ENCODE results near the gene RIPOR3.
"Not testable (repeated sequence)": the region's sequence is repeated elsewhere in the genome, so short reads cannot be mapped to it uniquely, and the experiment has no call there.

RIPOR3 gene

GRCh38 chr20:50722424-50723155 lies 31.2 kb upstream of the RIPOR3 start:
- no peak overlapping the region for H3K4me3 ChIP-seq (ENCODE audit: low read length in 2 of 2)
- H3K4me1 ChIP-seq (ENCODE audit: control insufficient read depth, insufficient read depth, low read length): peaks cover 18% of the 10 kb centered on the region
- no peak overlapping the region for H3K9ac ChIP-seq (ENCODE audit: low read length in 2 of 2)
- no peak overlapping the region for H3K27ac ChIP-seq (ENCODE audit: low read length)
- no peaks in the 10 kb centered on the region for H3K27me3 ChIP-seq (ENCODE audit: control insufficient read depth in 1 of 2, insufficient read depth in 2 of 2, low read length in 2 of 2)
- H3K9me3 ChIP-seq (ENCODE audit: control insufficient read depth in 2 of 2, low read length in 2 of 2): no peaks in the 10 kb centered on the region
- H3K36me3 ChIP-seq (ENCODE audit: control insufficient read depth in 2 of 2, insufficient read depth in 2 of 2, low read length in 2 of 2): no peaks in the 10 kb centered on the region

GRCh38 chr20:50721881-50722281 lies 30.5 kb upstream of the RIPOR3 start:
- no peak overlapping the region for H3K27ac ChIP-seq (ENCODE audit: low read length)
- H3K27me3 ChIP-seq (ENCODE audit: control insufficient read depth in 1 of 2, insufficient read depth in 2 of 2, low read length in 2 of 2): no peaks in the 10 kb centered on the region
- H3K4me1 ChIP-seq (ENCODE audit: control insufficient read depth, insufficient read depth, low read length): peaks cover 18% of the 10 kb centered on the region
- no peaks in the 10 kb centered on the region for H3K36me3 ChIP-seq (ENCODE audit: control insufficient read depth in 2 of 2, insufficient read depth in 2 of 2, low read length in 2 of 2)
- no peak overlapping the region for H3K4me3 ChIP-seq (ENCODE audit: low read length in 2 of 2)
- H3K9ac ChIP-seq (ENCODE audit: low read length in 2 of 2): no peak overlapping the region
- no peaks in the 10 kb centered on the region for H3K9me3 ChIP-seq (ENCODE audit: control insufficient read depth in 2 of 2, low read length in 2 of 2)

- no peaks in the 10 kb centered on the region for H3K9me3 ChIP-seq (ENCODE audit: control insufficient read depth in 2 of 2, low read length in 2 of 2)
- H3K4me3 ChIP-seq (ENCODE audit: low read length in 2 of 2): no peak overlapping the region
- H3K27ac ChIP-seq (ENCODE audit: low read length): no peak overlapping the region
- peaks cover 18% of the 10 kb centered on the region for H3K4me1 ChIP-seq (ENCODE audit: control insufficient read depth, insufficient read depth, low read length)
- H3K27me3 ChIP-seq (ENCODE audit: control insufficient read depth in 1 of 2, insufficient read depth in 2 of 2, low read length in 2 of 2): no peaks in the 10 kb centered on the region
- no peak overlapping the region for H3K9ac ChIP-seq (ENCODE audit: low read length in 2 of 2)
- H3K36me3 ChIP-seq (ENCODE audit: control insufficient read depth in 2 of 2, insufficient read depth in 2 of 2, low read length in 2 of 2): no peaks in the 10 kb centered on the region
Observed at GRCh38 chr20:50720582-50720981, 29.2 kb upstream of the RIPOR3 start.

GRCh38 chr20:50720026-50720425 lies 28.7 kb upstream of the RIPOR3 start:
- no peaks in the 10 kb centered on the region for H3K27me3 ChIP-seq (ENCODE audit: control insufficient read depth in 1 of 2, insufficient read depth in 2 of 2, low read length in 2 of 2)
- no peaks in the 10 kb centered on the region for H3K9me3 ChIP-seq (ENCODE audit: control insufficient read depth in 2 of 2, low read length in 2 of 2)
- H3K9ac ChIP-seq (ENCODE audit: low read length in 2 of 2): no peak overlapping the region
- H3K4me1 ChIP-seq (ENCODE audit: control insufficient read depth, insufficient read depth, low read length): peaks cover 13% of the 10 kb centered on the region
- H3K4me3 ChIP-seq (ENCODE audit: low read length in 2 of 2): no peak overlapping the region
- H3K27ac ChIP-seq (ENCODE audit: low read length): no peak overlapping the region
- H3K36me3 ChIP-seq (ENCODE audit: control insufficient read depth in 2 of 2, insufficient read depth in 2 of 2, low read length in 2 of 2): no peaks in the 10 kb centered on the region

- Histone ChIP-seq H3K36me3 (ENCODE audit: control insufficient read depth in 2 of 2, insufficient read depth in 2 of 2, low read length in 2 of 2) (no peaks in the 10 kb centered on the region), H3K4me1 (ENCODE audit: control insufficient read depth, insufficient read depth, low read length) (peaks cover 6% of the 10 kb centered on the region), H3K9me3 (ENCODE audit: control insufficient read depth in 2 of 2, low read length in 2 of 2) (no peaks in the 10 kb centered on the region), H3K9ac (ENCODE audit: low read length in 2 of 2) (no peak overlapping the region), H3K27me3 (ENCODE audit: control insufficient read depth in 1 of 2, insufficient read depth in 2 of 2, low read length in 2 of 2) (no peaks in the 10 kb centered on the region), H3K4me3 (ENCODE audit: low read length in 2 of 2) (no peak overlapping the region), H3K27ac (ENCODE audit: low read length) (no peak overlapping the region)
Observed at GRCh38 chr20:50719328-50719727, 28.0 kb upstream of the RIPOR3 start.

GRCh38 chr20:50717974-50718761 lies 26.8 kb upstream of the RIPOR3 start:
- Histone ChIP-seq H3K36me3 (ENCODE audit: control insufficient read depth in 2 of 2, insufficient read depth in 2 of 2, low read length in 2 of 2) (no peaks in the 10 kb centered on the region), H3K4me1 (ENCODE audit: control insufficient read depth, insufficient read depth, low read length) (no peaks in the 10 kb centered on the region), H3K9me3 (ENCODE audit: control insufficient read depth in 2 of 2, low read length in 2 of 2) (no peaks in the 10 kb centered on the region), H3K4me3 (ENCODE audit: low read length in 2 of 2) (no peak overlapping the region), H3K9ac (ENCODE audit: low read length in 2 of 2) (no peak overlapping the region), H3K27me3 (ENCODE audit: control insufficient read depth in 1 of 2, insufficient read depth in 2 of 2, low read length in 2 of 2) (no peaks in the 10 kb centered on the region), H3K27ac (ENCODE audit: low read length) (no peak overlapping the region)

- Histone ChIP-seq H3K27me3 (ENCODE audit: control insufficient read depth in 1 of 2, insufficient read depth in 2 of 2, low read length in 2 of 2) (no peaks in the 10 kb centered on the region), H3K27ac (ENCODE audit: low read length) (no peak overlapping the region)
Observed at GRCh38 chr20:50717312-50717711, 26.0 kb upstream of the RIPOR3 start.

GRCh38 chr20:50716518-50716917 lies 25.2 kb upstream of the RIPOR3 start:
- Histone ChIP-seq H3K9ac (ENCODE audit: low read length in 2 of 2) (no peak overlapping the region), H3K27me3 (ENCODE audit: control insufficient read depth in 1 of 2, insufficient read depth in 2 of 2, low read length in 2 of 2) (no peaks in the 10 kb centered on the region), H3K9me3 (ENCODE audit: control insufficient read depth in 2 of 2, low read length in 2 of 2) (no peaks in the 10 kb centered on the region), H3K36me3 (ENCODE audit: control insufficient read depth in 2 of 2, insufficient read depth in 2 of 2, low read length in 2 of 2) (no peaks in the 10 kb centered on the region), H3K27ac (ENCODE audit: low read length) (no peak overlapping the region), H3K4me1 (ENCODE audit: control insufficient read depth, insufficient read depth, low read length) (no peaks in the 10 kb centered on the region), H3K4me3 (ENCODE audit: low read length in 2 of 2) (no peak overlapping the region)

More at GRCh38 chr20:50717312-50717711, 26.0 kb upstream of the RIPOR3 start:
- Histone ChIP-seq H3K9me3 (ENCODE audit: control insufficient read depth in 2 of 2, low read length in 2 of 2) (no peaks in the 10 kb centered on the region), H3K36me3 (ENCODE audit: control insufficient read depth in 2 of 2, insufficient read depth in 2 of 2, low read length in 2 of 2) (no peaks in the 10 kb centered on the region), H3K9ac (ENCODE audit: low read length in 2 of 2) (no peak overlapping the region), H3K4me3 (ENCODE audit: low read length in 2 of 2) (no peak overlapping the region), H3K4me1 (ENCODE audit: control insufficient read depth, insufficient read depth, low read length) (no peaks in the 10 kb centered on the region)

GRCh38 chr20:50715694-50716093 lies 24.4 kb upstream of the RIPOR3 start:
- H3K4me3 ChIP-seq (ENCODE audit: low read length in 2 of 2): no peak overlapping the region
- no peaks in the 10 kb centered on the region for H3K4me1 ChIP-seq (ENCODE audit: control insufficient read depth, insufficient read depth, low read length)
- no peaks in the 10 kb centered on the region for H3K27me3 ChIP-seq (ENCODE audit: control insufficient read depth in 1 of 2, insufficient read depth in 2 of 2, low read length in 2 of 2)
- no peak overlapping the region for H3K27ac ChIP-seq (ENCODE audit: low read length)
- no peak overlapping the region for H3K9ac ChIP-seq (ENCODE audit: low read length in 2 of 2)
- H3K36me3 ChIP-seq (ENCODE audit: control insufficient read depth in 2 of 2, insufficient read depth in 2 of 2, low read length in 2 of 2): no peaks in the 10 kb centered on the region
- no peaks in the 10 kb centered on the region for H3K9me3 ChIP-seq (ENCODE audit: control insufficient read depth in 2 of 2, low read length in 2 of 2)

GRCh38 chr20:50714426-50714825 lies 23.1 kb upstream of the RIPOR3 start:
- H3K9me3 ChIP-seq (ENCODE audit: control insufficient read depth in 2 of 2, low read length in 2 of 2); H3K4me1 ChIP-seq (ENCODE audit: control insufficient read depth, insufficient read depth, low read length); H3K27ac ChIP-seq (ENCODE audit: low read length); H3K36me3 ChIP-seq (ENCODE audit: control insufficient read depth in 2 of 2, insufficient read depth in 2 of 2, low read length in 2 of 2); H3K4me3 ChIP-seq (ENCODE audit: low read length in 2 of 2); H3K9ac ChIP-seq (ENCODE audit: low read length in 2 of 2); H3K27me3 ChIP-seq (ENCODE audit: control insufficient read depth in 1 of 2, insufficient read depth in 2 of 2, low read length in 2 of 2): not testable (repeated sequence)

GRCh38 chr20:50713657-50714101 lies 22.3 kb upstream of the RIPOR3 start:
- H3K4me3 ChIP-seq (ENCODE audit: low read length in 2 of 2): no peak overlapping the region
- H3K9me3 ChIP-seq (ENCODE audit: control insufficient read depth in 2 of 2, low read length in 2 of 2): no peaks in the 10 kb centered on the region

More at GRCh38 chr20:50713657-50714101, 22.3 kb upstream of the RIPOR3 start:
- no peaks in the 10 kb centered on the region for H3K36me3 ChIP-seq (ENCODE audit: control insufficient read depth in 2 of 2, insufficient read depth in 2 of 2, low read length in 2 of 2)
- H3K27me3 ChIP-seq (ENCODE audit: control insufficient read depth in 1 of 2, insufficient read depth in 2 of 2, low read length in 2 of 2): no peaks in the 10 kb centered on the region
- H3K4me1 ChIP-seq (ENCODE audit: control insufficient read depth, insufficient read depth, low read length): no peaks in the 10 kb centered on the region
- no peak overlapping the region for H3K9ac ChIP-seq (ENCODE audit: low read length in 2 of 2)
- H3K27ac ChIP-seq (ENCODE audit: low read length): no peak overlapping the region

Data from stomach smooth muscle (tissue), 2 donors.